ENCODE data around the gene NUP188.
"Not testable (repeated sequence)": the region's sequence is repeated elsewhere in the genome, so short reads cannot be mapped to it uniquely, and the experiment has no call there.

NUP188 gene

DNA sequence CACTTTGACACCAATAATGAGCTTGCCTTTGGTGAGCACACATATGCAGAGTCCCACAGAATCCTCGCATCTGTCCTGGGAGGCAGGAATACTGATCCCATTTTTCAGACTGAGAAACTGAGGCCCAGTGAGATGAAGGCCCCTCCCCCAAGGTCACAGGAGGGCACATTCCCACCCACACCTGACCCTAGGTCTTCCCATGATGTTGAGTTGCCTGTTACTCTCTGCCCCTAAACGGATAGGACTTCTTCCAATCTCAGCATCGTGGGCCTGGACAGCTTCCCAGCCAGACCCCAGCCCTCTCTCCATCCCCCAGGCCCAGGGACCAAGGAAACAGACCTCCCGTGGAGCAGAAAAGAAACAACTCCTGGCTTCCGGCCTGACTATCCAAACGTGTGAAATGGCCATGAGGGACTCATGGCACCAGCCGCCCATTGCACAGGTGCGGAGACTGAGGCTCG lies 79.8 kb downstream of the NUP188 start:
- no peaks in the 10 kb centered on the region for H3K9me3 ChIP-seq (ENCODE audit: low read length)
- H3K36me3 ChIP-seq (ENCODE audit: insufficient read depth, low read length), result no peaks in the 10 kb centered on the region

DNA sequence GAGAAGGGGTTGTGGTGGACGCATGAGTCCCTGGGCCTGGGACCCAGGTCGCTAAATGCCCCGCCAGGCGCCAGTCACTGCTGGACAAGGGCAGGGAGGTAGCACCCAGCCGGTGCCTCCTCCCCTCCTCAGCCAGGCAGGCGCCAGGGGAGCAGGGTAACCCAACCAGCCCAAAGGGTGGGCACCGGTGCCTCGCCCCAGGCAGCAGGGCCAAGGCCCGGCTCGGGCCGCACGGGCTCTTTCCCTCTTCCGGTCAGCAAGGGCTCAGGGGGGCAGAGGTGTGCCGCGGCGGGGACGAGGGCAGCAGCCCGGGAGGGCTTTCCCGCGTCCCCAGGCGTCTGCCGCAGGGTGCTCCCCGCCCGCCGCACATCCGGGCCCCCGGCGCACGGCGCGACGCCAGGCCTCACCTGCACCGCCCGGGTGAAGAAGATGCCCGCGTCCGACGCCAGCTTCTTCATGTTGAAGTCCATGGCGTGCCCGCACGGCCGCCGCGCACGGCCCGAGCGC lies 80.2 kb downstream of the NUP188 start:
- no peaks in the 10 kb centered on the region for H3K36me3 ChIP-seq (ENCODE audit: insufficient read depth, low read length)
- peak overlapping the region; percentile 81 for H3K4me3 ChIP-seq (ENCODE audit: low read length)
- no peaks in the 10 kb centered on the region for H3K27me3 ChIP-seq (ENCODE audit: insufficient read depth, low read length)
- peaks cover 32% of the 10 kb centered on the region for H3K4me1 ChIP-seq (ENCODE audit: insufficient read depth, low read length)
- H3K9me3 ChIP-seq (ENCODE audit: low read length), result no peaks in the 10 kb centered on the region
- no peak overlapping the region for H2AFZ ChIP-seq (ENCODE audit: low read depth, low read length)

More for the DNA sequence above, 79.8 kb downstream of the NUP188 start:
- H3K27me3 ChIP-seq (ENCODE audit: insufficient read depth, low read length), result no peaks in the 10 kb centered on the region
- H2AFZ ChIP-seq (ENCODE audit: low read depth, low read length), result no peak overlapping the region
- H3K4me3 ChIP-seq (ENCODE audit: low read length), result peak overlapping the region; percentile 81
- H3K4me1 ChIP-seq (ENCODE audit: insufficient read depth, low read length), result peaks cover 31% of the 10 kb centered on the region

DNA sequence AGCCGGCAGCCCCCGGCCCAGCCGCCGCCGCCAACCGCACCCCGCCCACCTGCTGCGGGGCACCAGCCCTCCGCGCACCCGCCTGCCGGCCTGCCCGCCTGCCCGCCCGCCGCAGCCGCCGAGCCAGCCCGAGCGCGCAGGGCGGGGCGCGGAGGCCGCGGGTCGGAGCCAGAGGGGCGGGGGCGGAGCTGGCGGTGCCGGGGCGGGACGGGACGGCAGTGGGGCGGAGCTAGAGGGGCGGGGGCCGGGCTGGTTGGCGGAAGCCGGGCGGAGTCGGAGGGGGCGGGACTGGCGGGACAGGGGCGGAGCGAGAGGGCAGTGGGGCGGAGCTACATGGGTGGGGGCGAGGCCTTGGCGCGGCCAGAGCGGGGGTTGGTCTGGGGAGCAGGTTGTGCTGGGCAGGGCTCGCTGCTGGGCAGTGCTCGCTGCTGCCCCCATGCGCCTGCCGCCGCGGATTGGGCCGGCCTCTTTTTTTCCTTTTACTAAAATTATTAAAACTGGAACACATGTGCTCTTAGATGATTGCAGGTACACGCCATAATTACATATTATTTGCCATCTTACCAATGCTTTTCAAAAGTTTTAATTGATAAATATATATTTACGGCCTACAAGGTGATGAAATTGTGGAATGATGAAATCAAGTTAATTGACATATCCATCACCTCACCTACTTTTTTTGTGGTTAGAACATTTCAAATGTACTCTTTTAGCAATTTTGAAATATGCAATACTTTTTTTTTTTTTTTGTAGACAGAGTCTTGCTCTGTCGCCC lies 80.9 kb downstream of the NUP188 start, which contains the start of gene SH3GLB2:
TSS of gene SH3GLB2 (minus strand) at position 140 of the 775 bp plus-strand sequence. CDS start 177 bp downstream, outside the sequence.
- Histone ChIP-seq H3K4me3 (ENCODE audit: low read length) (peak within 1 kb of the TSS; percentile 81), H3K9me3 (ENCODE audit: low read length) (no peaks in the 10 kb centered on the region), H3K27me3 (ENCODE audit: insufficient read depth, low read length) (no peaks in the 10 kb centered on the region), H3K4me1 (ENCODE audit: insufficient read depth, low read length) (peaks cover 31% of the 10 kb centered on the region), H2AFZ (ENCODE audit: low read depth, low read length) (no peak within 1 kb of the TSS), H3K36me3 (ENCODE audit: insufficient read depth, low read length) (no peaks in the 10 kb centered on the region)

DNA sequence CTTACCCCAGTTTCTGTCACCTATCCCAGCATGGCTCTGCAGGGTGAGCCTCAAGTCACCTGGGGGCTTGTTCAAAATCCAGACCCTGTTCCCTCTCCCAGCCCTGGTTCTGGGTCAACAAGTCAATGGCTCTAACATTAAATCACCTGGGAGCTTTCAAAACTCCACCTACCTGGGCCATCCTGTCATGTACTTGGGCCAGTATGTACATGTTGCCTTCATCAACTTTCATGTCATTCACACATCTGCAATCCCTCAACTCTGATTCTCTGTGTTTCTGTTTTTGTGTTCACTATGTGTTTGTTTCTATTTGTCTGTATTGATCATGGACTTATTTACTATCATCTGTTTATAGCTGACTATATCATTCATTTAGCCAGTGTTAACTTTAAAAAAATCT lies 82.7 kb downstream of the NUP188 start:
- Histone ChIP-seq H3K36me3 (ENCODE audit: insufficient read depth, low read length) (no peaks in the 10 kb centered on the region), H2AFZ (ENCODE audit: low read depth, low read length) (no peak overlapping the region), H3K27me3 (ENCODE audit: insufficient read depth, low read length) (no peaks in the 10 kb centered on the region), H3K4me1 (ENCODE audit: insufficient read depth, low read length) (peaks cover 31% of the 10 kb centered on the region), H3K9me3 (ENCODE audit: low read length) (no peaks in the 10 kb centered on the region), H3K4me3 (ENCODE audit: low read length) (no peak overlapping the region)

DNA sequence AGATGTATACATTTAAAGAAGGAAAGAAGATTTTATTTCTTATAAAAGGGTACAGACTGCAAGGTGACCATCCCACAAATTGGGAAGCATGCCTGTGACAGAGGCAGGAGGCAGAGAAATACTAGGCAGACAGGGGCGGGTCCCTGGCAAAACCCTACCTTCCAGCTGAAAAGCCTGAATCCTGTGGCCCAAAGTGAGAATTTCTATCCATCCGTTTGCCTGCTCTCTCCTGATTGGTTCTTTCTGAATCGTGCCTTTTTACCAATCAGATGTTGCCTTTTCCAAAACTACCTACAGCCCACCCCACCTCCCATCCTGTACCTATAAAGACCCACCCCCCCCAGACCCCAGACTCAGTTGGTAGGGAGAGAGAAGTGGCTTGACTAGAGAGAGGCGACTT lies 84.0 kb downstream of the NUP188 start:
- Histone ChIP-seq H3K4me3 (ENCODE audit: low read length) (no peak overlapping the region), H3K9me3 (ENCODE audit: low read length) (no peaks in the 10 kb centered on the region), H3K4me1 (ENCODE audit: insufficient read depth, low read length) (peaks cover 28% of the 10 kb centered on the region), H2AFZ (ENCODE audit: low read depth, low read length) (no peak overlapping the region), H3K27me3 (ENCODE audit: insufficient read depth, low read length) (no peaks in the 10 kb centered on the region), H3K36me3 (ENCODE audit: insufficient read depth, low read length) (no peaks in the 10 kb centered on the region)

DNA sequence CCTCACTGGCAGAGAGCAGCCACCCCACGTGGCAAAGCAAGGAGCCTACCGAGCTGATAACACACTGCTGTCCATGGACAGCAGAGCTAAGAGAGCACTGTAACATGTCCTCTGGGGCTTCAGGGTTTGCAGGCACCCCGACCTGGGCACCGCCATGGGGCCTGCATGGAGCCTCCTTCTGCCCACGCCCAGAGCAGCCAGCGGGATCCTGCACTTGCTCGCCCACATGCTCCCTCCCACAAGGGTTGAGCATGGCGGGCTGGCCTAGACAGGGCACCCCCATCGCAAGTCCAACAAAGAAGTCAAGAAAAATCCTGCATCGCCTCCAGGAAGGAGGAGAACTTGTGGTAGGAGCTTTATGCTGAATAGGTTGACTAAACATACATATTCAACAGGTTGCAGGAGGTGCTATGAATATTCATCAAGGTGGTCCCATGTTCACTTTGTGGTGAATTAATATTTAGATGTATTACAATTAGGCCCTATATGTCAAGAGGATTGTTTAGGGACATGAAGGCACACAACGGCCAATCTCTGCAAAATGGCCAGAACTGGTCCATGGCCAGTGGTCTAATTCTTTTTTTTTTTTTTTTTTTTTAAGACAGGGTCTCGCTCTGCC lies 85.2 kb downstream of the NUP188 start:
- Histone ChIP-seq H3K9me3 (ENCODE audit: low read length) (no peaks in the 10 kb centered on the region), H3K27me3 (ENCODE audit: insufficient read depth, low read length) (no peaks in the 10 kb centered on the region), H2AFZ (ENCODE audit: low read depth, low read length) (no peak overlapping the region), H3K4me1 (ENCODE audit: insufficient read depth, low read length) (peaks cover 24% of the 10 kb centered on the region), H3K36me3 (ENCODE audit: insufficient read depth, low read length) (no peaks in the 10 kb centered on the region), H3K4me3 (ENCODE audit: low read length) (no peak overlapping the region)

DNA sequence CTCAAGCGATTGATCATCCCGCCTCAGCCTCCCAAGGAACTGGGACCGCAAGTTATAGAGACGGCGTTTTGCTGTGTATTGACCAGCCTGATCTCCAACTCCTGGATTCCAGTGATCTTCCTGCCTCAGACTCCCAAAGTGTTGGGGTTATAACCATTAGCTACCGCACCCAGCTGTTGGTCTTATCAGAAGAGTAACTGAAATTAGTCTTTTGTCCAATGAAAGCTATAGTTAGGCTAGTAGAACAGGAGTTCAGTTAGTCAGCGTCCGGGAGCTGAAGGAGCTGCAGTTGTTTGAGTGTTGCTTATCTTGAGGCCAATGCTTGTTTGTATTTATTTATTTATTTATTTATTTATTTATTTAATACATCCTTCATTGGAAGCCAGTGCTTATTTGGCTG lies 85.7 kb downstream of the NUP188 start:
- H3K27me3 ChIP-seq (ENCODE audit: insufficient read depth, low read length), result no peaks in the 10 kb centered on the region
- H3K4me1 ChIP-seq (ENCODE audit: insufficient read depth, low read length), result peaks cover 28% of the 10 kb centered on the region
- no peaks in the 10 kb centered on the region for H3K9me3 ChIP-seq (ENCODE audit: low read length)
- no peaks in the 10 kb centered on the region for H3K36me3 ChIP-seq (ENCODE audit: insufficient read depth, low read length)
- no peak overlapping the region for H2AFZ ChIP-seq (ENCODE audit: low read depth, low read length)
- H3K4me3 ChIP-seq (ENCODE audit: low read length), result no peak overlapping the region

DNA sequence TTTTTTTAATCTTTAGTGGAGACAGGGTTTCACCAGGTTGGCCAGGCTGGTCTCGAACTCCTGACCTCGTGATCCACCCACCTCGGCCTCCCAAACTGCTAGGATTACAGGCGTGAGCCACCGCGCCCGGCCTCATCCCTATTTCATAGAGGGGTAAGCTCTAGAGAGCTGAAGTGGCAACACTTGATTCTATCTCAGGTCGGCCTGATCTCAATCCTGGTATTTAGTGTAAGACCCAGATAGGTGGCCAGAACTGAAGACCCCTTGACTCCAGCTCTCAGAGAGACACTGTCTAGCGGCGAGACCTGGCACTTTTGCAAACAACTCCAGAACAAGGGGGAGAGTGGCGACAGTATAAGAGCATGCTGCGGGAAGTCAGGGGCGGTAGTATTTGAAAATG lies 88.3 kb downstream of the NUP188 start:
- H3K4me1 ChIP-seq (ENCODE audit: insufficient read depth, low read length), result peaks cover 20% of the 10 kb centered on the region
- peak overlapping the region; percentile 39 for H3K4me3 ChIP-seq (ENCODE audit: low read length)

DNA sequence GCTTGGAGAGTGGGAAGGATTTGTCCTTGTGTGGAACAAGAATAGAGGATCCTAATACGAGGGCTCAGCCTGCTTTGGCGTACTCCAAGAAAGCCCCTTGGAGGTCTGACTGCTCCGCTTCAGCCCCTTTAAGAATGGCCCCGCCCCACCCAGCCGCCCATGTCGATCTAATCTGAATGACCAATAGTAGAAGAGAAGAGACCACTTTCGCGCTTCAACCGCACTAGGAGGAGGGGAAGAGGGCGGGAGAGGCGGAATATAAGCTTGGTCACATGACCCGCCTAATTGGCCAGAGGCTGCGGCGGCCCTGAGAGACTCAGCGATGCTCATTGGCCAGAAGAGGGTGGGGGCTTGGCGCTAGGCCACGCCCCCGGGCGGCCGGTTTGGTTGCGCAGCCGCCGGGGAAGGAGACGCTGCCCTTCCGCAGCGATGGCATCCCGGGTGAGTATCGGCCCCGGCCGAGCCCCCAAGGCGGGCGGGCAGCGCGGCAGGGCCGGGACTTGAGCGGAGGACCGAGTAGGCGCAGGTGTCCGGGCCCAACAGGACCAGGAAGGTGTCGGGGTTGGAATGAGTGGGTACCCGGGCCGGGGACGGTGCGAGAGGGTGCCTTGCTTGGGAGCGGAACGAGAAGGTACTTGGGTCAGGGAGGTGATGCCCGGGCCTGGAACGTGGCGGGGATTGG lies 88.9 kb downstream of the NUP188 start, which contains the start of gene MIGA2:
TSS of gene MIGA2 (plus strand) at position 386 of the 682 bp plus-strand sequence. CDS start 3,969 bp downstream, outside the sequence.
- peak within 1 kb of the TSS; percentile 81 for H3K4me3 ChIP-seq (ENCODE audit: low read length)
- no peaks in the 10 kb centered on the region for H3K9me3 ChIP-seq (ENCODE audit: low read length)

More for the DNA sequence above, 88.3 kb downstream of the NUP188 start:
- not testable (repeated sequence) for H3K9me3 ChIP-seq (ENCODE audit: low read length); H3K27me3 ChIP-seq (ENCODE audit: insufficient read depth, low read length); H3K36me3 ChIP-seq (ENCODE audit: insufficient read depth, low read length)
- peak overlapping the region; percentile 86 for H2AFZ ChIP-seq (ENCODE audit: low read depth, low read length)

DNA sequence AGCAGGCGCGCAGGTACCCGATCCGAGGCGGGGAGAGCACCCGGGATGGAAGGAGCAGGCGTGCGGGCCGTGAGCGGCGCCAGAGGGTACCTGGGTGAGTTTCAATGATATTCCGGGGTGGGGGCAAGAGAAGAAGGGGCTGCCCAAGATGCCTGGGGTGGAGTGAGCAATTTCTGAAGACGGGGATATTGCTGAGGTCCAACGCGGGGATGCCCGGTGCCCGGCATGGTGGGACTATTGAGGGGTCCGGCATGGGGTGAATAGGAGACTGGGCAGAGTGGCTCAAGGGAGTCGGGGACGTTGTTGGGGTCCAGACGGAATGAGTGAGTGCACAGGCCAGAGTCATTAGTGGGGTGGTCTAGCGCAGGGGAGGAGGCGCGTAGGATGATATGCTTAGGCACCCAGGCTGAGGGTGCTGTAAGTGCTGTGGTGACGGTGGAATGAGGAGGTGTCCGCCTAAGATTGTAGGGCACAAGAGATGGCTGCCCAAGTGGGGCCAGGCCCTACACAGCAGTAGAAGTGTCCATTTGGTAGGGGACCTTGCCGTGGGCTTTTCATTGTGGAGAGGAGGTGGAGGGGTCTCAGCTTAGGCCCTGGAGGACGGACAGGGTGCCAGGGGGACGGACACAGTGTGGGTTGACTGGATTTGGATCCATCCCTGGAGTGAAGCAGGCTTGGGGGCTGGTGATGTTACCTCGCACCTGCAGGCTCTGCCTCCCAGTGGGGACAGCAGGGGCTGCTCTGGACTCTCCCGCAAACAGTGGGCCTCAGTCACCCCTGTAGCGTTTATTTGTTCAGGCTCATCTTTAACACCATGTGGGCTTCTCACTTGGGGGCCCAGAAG lies 89.6 kb downstream of the NUP188 start:
- peak overlapping the region; percentile 55 for H2AFZ ChIP-seq (ENCODE audit: low read depth, low read length)
- no peaks in the 10 kb centered on the region for H3K27me3 ChIP-seq (ENCODE audit: insufficient read depth, low read length)
- H3K9me3 ChIP-seq (ENCODE audit: low read length), result no peaks in the 10 kb centered on the region
- peaks cover 20% of the 10 kb centered on the region for H3K4me1 ChIP-seq (ENCODE audit: insufficient read depth, low read length)
- peak overlapping the region; percentile 81 for H3K4me3 ChIP-seq (ENCODE audit: low read length)
- H3K36me3 ChIP-seq (ENCODE audit: insufficient read depth, low read length), result peaks cover 13% of the 10 kb centered on the region

More for the DNA sequence above, 88.9 kb downstream of the NUP188 start, which contains the start of gene MIGA2:
- Histone ChIP-seq H3K4me1 (ENCODE audit: insufficient read depth, low read length) (peaks cover 20% of the 10 kb centered on the region), H2AFZ (ENCODE audit: low read depth, low read length) (peak within 1 kb of the TSS; percentile 86), H3K27me3 (ENCODE audit: insufficient read depth, low read length) (no peaks in the 10 kb centered on the region), H3K36me3 (ENCODE audit: insufficient read depth, low read length) (peaks cover 6% of the 10 kb centered on the region)

DNA sequence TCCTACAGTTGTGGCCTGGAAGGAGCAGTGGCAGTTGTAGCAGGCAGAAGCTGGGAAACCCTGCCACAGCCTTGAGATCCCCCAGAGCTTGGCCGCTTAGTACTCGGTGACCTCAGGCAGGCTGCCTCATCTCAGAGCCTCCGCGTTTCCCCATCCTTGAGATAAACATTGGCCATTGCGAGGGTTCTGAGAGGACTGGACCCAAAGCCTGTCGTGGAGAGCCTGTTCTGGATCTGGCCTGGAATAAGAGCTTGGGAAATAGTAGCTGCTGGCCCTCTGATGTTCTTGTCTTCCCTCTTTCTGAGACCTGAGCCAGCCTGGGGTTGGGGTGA lies 90.2 kb downstream of the NUP188 start:
- no peaks in the 10 kb centered on the region for H3K9me3 ChIP-seq (ENCODE audit: low read length)
- H3K4me3 ChIP-seq (ENCODE audit: low read length), result peak overlapping the region; percentile 81
- H2AFZ ChIP-seq (ENCODE audit: low read depth, low read length), result no peak overlapping the region
- peaks cover 16% of the 10 kb centered on the region for H3K4me1 ChIP-seq (ENCODE audit: insufficient read depth, low read length)
- peaks cover 19% of the 10 kb centered on the region for H3K36me3 ChIP-seq (ENCODE audit: insufficient read depth, low read length)
- no peaks in the 10 kb centered on the region for H3K27me3 ChIP-seq (ENCODE audit: insufficient read depth, low read length)

DNA sequence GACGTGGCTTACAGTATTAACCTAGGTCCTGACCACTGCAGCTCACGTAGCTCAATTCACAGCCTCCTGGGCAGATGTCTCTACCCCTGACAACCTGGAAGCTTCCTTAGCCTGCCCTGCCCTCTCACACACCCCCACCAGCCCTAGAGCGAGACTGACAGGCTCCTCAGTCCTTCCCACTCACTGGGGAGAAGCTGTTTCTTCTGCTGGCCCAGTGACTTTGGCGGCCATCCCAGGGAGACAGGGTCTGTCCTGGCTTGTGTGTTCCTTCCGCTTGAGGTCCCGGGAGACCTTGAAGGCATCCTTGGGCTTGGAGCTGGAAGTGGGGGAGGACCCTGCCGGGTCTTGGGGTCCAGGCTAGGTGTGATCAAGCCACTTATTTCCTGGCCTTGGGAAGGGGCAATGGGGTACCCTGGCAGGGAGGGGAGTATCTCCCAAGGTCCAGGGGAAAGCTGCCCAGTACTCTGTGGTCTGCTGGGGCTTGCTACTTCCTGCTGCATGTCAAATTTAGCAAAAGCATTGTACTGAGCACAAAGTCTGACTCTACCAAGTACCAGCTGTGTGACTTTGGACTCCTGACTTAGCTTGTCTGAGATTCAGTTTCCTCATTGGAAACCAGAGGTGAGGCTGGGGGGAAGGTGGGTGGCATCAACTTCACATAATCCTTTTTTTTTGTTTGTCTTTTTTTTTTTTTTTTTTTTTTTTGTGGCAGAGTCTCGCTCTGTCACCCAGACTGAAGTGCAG lies 90.8 kb downstream of the NUP188 start:
- Histone ChIP-seq H2AFZ (ENCODE audit: low read depth, low read length) (no peak overlapping the region), H3K9me3 (ENCODE audit: low read length) (no peaks in the 10 kb centered on the region), H3K4me3 (ENCODE audit: low read length) (peak overlapping the region; percentile 81), H3K4me1 (ENCODE audit: insufficient read depth, low read length) (peaks cover 15% of the 10 kb centered on the region), H3K36me3 (ENCODE audit: insufficient read depth, low read length) (peaks cover 22% of the 10 kb centered on the region), H3K27me3 (ENCODE audit: insufficient read depth, low read length) (no peaks in the 10 kb centered on the region)
